Hepatocyte (in vitro differentiated cells): ENCODE data around the gene PCCA. TPM values are rescaled to one million over a fixed set of nuclear protein-coding genes. Genes with fewer than 3 reads are reported as not detected.

Experiments used
- DNase-seq: peaks from one replicate; pipeline ENCODE4 v3.0.0-alpha.2; 2016; ENCODE audit warnings: low spot score
- H2AFZ ChIP-seq: fragments of 200-600 bp; sonication (generic); 2 replicates; pipeline ENCODE4 v1.6.0; 2016; ENCODE audit warnings: antibody characterized with exemption, mild to moderate bottlenecking
- H3K27ac ChIP-seq: fragments of 200-600 bp; sonication (generic); 2 replicates; pipeline ENCODE4 v1.5.1; 2016; ENCODE audit warnings: mild to moderate bottlenecking
- H3K27me3 ChIP-seq: fragments of 200-600 bp; sonication (generic); 2 replicates; pipeline ENCODE4 v1.6.1; 2016
- H3K36me3 ChIP-seq: fragments of 200-600 bp; sonication (generic); replicated peaks from 2 replicates; pipeline ENCODE4 v1.5.1; 2016; ENCODE audit warnings: low read depth; ENCODE audit not compliant: insufficient read depth
- H3K4me1 ChIP-seq: fragments of 200-600 bp; sonication (generic); 2 replicates; pipeline ENCODE4 v1.5.1; 2016; ENCODE audit warnings: mild to moderate bottlenecking, moderate library complexity; ENCODE audit not compliant: insufficient read depth
- H3K4me2 ChIP-seq: fragments of 200-600 bp; sonication (generic); 2 replicates; pipeline ENCODE4 v1.6.0; 2016
- H3K4me3 ChIP-seq: fragments of 200-600 bp; sonication (generic); 2 replicates; pipeline ENCODE4 v1.5.1; 2016; ENCODE audit warnings: mild to moderate bottlenecking
- H3K79me2 ChIP-seq: fragments of 200-600 bp; sonication (generic); 2 replicates; pipeline ENCODE4 v1.6.0; 2017; ENCODE audit warnings: mild to moderate bottlenecking
- H3K9me2 ChIP-seq: fragments of 200-600 bp; sonication (generic); replicated peaks from 2 replicates; pipeline ENCODE4 v1.6.0; 2017; ENCODE audit warnings: mild to moderate bottlenecking; ENCODE audit not compliant: insufficient read depth
- H3K9me3 ChIP-seq: fragments of 200-600 bp; sonication (generic); 2 replicates; pipeline ENCODE4 v1.5.1; 2016; ENCODE audit warnings: low read depth, mild to moderate bottlenecking
- H4K20me1 ChIP-seq: fragments of 200-600 bp; sonication (generic); 2 replicates; pipeline ENCODE4 v1.6.0; 2016; ENCODE audit warnings: mild to moderate bottlenecking; ENCODE audit not compliant: insufficient read depth, poor library complexity, severe bottlenecking
- CTCF ChIP-seq: fragments of 200-600 bp; sonication (generic); IDR thresholded peaks from 2 replicates; pipeline ENCODE4 v1.5.1; 2016; ENCODE audit warnings: antibody characterized with exemption, mild to moderate bottlenecking; ENCODE audit not compliant: poor library complexity
- EZH2 ChIP-seq: fragments of 200-600 bp; sonication (generic); IDR thresholded peaks from 2 replicates; pipeline ENCODE4 v1.6.1; 2016; ENCODE audit warnings: antibody characterized with exemption, mild to moderate bottlenecking, borderline replicate concordance
- EZH2phosphoT487 ChIP-seq: fragments of 200-600 bp; sonication (generic); IDR thresholded peaks from one replicate; pipeline ENCODE4 v1.6.1; 2018; ENCODE audit warnings: antibody characterized with exemption, mild to moderate bottlenecking, low read depth, moderate library complexity; ENCODE audit not compliant: unreplicated experiment, severe bottlenecking
- WGBS: methylation state at CpG from one replicate; pipeline ENCODE4 v1.1.6; 2016; ENCODE audit warnings: low lambda C conversion rate; ENCODE audit errors: missing lambda C conversion rate; 5-methylcytosine and 5-hydroxymethylcytosine counted together
- polyA plus RNA-seq: library from polyadenylated mRNA; unstranded; fragments of >200 nt; fragmentation: Nextera tagmentation; extraction: Ambion mirVana; gene quantifications from 2 replicates; pipeline ENCODE4 v1.2.1, GENCODE V29; 2016
- total RNA-seq: library from RNA; depleted of rRNA; stranded (reverse); fragments of >200 nt; gene quantifications from 2 replicates; pipeline ENCODE4 v1.2.3, GENCODE V29; 2014

PCCA gene
- total and polyA plus RNA-seq, 2 experiments from 2014 or later = 23.6 to 28.2 TPM

GRCh38 chr13:100497389-100497788 is 408.5 kb downstream of the PCCA start:
- Histone ChIP-seq H2AFZ (no peak overlapping the region), H3K27me3 (no peaks in the 10 kb centered on the region), H3K4me2 (no peak overlapping the region), H3K79me2 (no peaks in the 10 kb centered on the region), H3K9me3 (no peaks in the 10 kb centered on the region), H3K27ac (no peak overlapping the region), H3K9me2 (no peaks in the 10 kb centered on the region), H3K4me3 (no peak overlapping the region), H3K36me3 (no peaks in the 10 kb centered on the region), H3K4me1 (no peaks in the 10 kb centered on the region), H4K20me1 (no peaks in the 10 kb centered on the region)
- WGBS = 87% methylated on average over 1 of the region's 1 CpG
- DNase-seq = no peak
- TF ChIP-seq CTCF = no peak
- TF ChIP-seq EZH2 = no peak
- TF ChIP-seq EZH2phosphoT487 = no peak

- peak overlapping the region; percentile 53 for H3K27ac ChIP-seq
- TF ChIP-seq CTCF = no peak
- no peak for TF ChIP-seq EZH2
- no peak for TF ChIP-seq EZH2phosphoT487
- H3K4me2 ChIP-seq = no peak overlapping the region
- H3K9me2 ChIP-seq = no peaks in the 10 kb centered on the region
- no peaks in the 10 kb centered on the region for H3K27me3 ChIP-seq
- H3K36me3 ChIP-seq = no peaks in the 10 kb centered on the region
- no peaks in the 10 kb centered on the region for H3K79me2 ChIP-seq
- DNase-seq = no peak
- H3K9me3 ChIP-seq = no peaks in the 10 kb centered on the region
- 51% methylated on average over 2 of the region's 2 CpGs for WGBS
- H3K4me3 ChIP-seq = no peak overlapping the region
- no peak overlapping the region for H2AFZ ChIP-seq
- no peaks in the 10 kb centered on the region for H4K20me1 ChIP-seq
- H3K4me1 ChIP-seq = no peaks in the 10 kb centered on the region
Observed at GRCh38 chr13:100502446-100502845, 413.6 kb downstream of the PCCA start.

GRCh38 chr13:100503622-100504021 is 414.7 kb downstream of the PCCA start:
- no peaks in the 10 kb centered on the region for H4K20me1 ChIP-seq

GRCh38 chr13:100506154-100506553 is 417.3 kb downstream of the PCCA start:
- Histone ChIP-seq H3K4me3 (no peak overlapping the region), H4K20me1 (no peaks in the 10 kb centered on the region), H3K9me3 (no peaks in the 10 kb centered on the region), H3K9me2 (no peaks in the 10 kb centered on the region), H3K36me3 (no peaks in the 10 kb centered on the region), H3K4me1 (no peaks in the 10 kb centered on the region), H3K27me3 (no peaks in the 10 kb centered on the region), H2AFZ (no peak overlapping the region), H3K79me2 (no peaks in the 10 kb centered on the region), H3K27ac (no peak overlapping the region), H3K4me2 (no peak overlapping the region)
- TF ChIP-seq EZH2 = no peak
- TF ChIP-seq EZH2phosphoT487 = no peak
- no peak for TF ChIP-seq CTCF
- no peak for DNase-seq
- 94% methylated on average over 15 of the region's 15 CpGs for WGBS

More at GRCh38 chr13:100503622-100504021, 414.7 kb downstream of the PCCA start:
- Histone ChIP-seq H3K4me1 (no peaks in the 10 kb centered on the region), H3K79me2 (no peaks in the 10 kb centered on the region), H3K27ac (no peak overlapping the region), H3K4me2 (no peak overlapping the region), H3K36me3 (no peaks in the 10 kb centered on the region), H3K27me3 (no peaks in the 10 kb centered on the region), H2AFZ (no peak overlapping the region), H3K9me2 (no peaks in the 10 kb centered on the region), H3K9me3 (no peaks in the 10 kb centered on the region), H3K4me3 (no peak overlapping the region)
- no peak for DNase-seq
- TF ChIP-seq EZH2phosphoT487 (no peak), EZH2 (no peak)
- WGBS = 96% methylated on average over 3 of the region's 3 CpGs
